ENCODE measurements around the gene UBQLN4. TPM values are rescaled to one million over a fixed set of nuclear protein-coding genes. Genes with fewer than 3 reads are reported as not detected.

The UBQLN4 gene
- total and polyA plus RNA-seq, 9 of the 15 experiments (the other 6 are each of a cell fraction or from before 2014, with no cell fraction given) = 13.5 to 65.5 (median 37.0) TPM

DNA sequence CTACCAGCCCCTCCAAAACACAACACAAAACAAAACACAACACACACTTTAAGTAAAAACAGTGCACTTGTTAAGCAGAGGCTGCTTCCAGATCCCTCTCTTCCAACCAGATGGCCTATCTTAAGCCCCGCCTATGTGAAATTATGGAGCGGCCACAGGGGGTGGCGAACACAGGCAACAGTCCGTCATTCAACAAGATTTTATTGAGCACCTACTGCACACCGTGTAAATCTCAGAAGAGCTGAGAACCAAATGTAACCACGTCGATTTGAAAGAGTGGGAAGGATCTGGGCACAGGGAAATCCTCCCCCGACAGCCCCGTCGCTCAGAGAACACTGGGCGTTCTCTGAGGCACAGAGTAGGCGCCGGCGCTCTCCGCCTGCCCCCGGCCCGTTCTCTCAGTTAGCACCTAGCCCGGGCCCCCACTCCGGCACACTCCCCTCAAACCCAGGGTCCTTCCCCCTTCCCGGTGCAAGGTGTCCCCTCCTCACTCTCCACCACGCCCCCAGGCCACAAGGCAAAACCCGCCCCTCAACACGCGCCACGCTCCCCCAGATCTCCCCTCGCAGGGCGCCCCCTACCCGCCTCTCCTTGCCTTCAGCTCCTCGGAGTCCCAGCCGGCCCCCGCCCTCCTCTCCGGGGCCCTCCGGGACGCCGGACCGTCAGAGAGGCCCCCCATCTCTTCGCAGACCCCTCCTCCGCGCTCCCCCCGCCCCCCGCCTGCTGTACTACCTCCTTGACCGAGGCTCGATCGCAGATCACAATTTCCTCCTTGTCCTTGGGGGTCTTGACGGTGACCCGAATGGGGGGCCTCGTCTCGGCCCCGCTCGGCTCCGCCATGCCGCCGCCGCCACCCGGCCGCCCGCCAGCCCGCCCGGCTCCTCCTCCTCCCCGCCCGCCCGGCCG lies 483 bp downstream of the UBQLN4 start (continued):
- no peak for TF ChIP-seq SMARCC2 (IDR thresholded peaks at IDR 0.05; ENCODE audit: low read depth)
- peak; percentile 39 for TF ChIP-seq L3MBTL2 (IDR thresholded peaks at IDR 0.05)
- no peak for TF ChIP-seq ZNF239 (CRISPR knock-in tag; IDR thresholded peaks at IDR 0.05)
- peak; percentile 42 for TF ChIP-seq PCBP1 (IDR thresholded peaks at IDR 0.05; ENCODE audit: low read depth, low read length, poor library complexity, severe bottlenecking)
- TF ChIP-seq, protein P1, sequence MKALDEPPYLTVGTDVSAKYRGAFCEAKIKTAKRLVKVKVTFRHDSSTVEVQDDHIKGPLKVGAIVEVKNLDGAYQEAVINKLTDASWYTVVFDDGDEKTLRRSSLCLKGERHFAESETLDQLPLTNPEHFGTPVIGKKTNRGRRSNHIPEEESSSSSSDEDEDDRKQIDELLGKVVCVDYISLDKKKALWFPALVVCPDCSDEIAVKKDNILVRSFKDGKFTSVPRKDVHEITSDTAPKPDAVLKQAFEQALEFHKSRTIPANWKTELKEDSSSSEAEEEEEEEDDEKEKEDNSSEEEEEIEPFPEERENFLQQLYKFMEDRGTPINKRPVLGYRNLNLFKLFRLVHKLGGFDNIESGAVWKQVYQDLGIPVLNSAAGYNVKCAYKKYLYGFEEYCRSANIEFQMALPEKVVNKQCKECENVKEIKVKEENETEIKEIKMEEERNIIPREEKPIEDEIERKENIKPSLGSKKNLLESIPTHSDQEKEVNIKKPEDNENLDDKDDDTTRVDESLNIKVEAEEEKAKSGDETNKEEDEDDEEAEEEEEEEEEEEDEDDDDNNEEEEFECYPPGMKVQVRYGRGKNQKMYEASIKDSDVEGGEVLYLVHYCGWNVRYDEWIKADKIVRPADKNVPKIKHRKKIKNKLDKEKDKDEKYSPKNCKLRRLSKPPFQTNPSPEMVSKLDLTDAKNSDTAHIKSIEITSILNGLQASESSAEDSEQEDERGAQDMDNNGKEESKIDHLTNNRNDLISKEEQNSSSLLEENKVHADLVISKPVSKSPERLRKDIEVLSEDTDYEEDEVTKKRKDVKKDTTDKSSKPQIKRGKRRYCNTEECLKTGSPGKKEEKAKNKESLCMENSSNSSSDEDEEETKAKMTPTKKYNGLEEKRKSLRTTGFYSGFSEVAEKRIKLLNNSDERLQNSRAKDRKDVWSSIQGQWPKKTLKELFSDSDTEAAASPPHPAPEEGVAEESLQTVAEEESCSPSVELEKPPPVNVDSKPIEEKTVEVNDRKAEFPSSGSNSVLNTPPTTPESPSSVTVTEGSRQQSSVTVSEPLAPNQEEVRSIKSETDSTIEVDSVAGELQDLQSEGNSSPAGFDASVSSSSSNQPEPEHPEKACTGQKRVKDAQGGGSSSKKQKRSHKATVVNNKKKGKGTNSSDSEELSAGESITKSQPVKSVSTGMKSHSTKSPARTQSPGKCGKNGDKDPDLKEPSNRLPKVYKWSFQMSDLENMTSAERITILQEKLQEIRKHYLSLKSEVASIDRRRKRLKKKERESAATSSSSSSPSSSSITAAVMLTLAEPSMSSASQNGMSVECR (CRISPR knock-in tag; IDR thresholded peaks at IDR 0.05) = 0 out of 2 replicates have a peak, but pooled peaks have one; percentile 35
- TF ChIP-seq SUPT5H (IDR thresholded peaks at IDR 0.05) = peak; percentile 35
- TF ChIP-seq, protein P2, sequence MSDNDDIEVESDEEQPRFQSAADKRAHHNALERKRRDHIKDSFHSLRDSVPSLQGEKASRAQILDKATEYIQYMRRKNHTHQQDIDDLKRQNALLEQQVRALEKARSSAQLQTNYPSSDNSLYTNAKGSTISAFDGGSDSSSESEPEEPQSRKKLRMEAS (CRISPR knock-in tag; IDR thresholded peaks at IDR 0.05) = peak; percentile 53; the same call in 1 of the 2 replicates
- TF ChIP-seq GATA2 (CRISPR knock-in tag; IDR thresholded peaks at IDR 0.05) = no peak
- no peak for TF ChIP-seq ZNF512 (tag; IDR thresholded peaks at IDR 0.05)
- TF ChIP-seq UBTF (IDR thresholded peaks at IDR 0.05; ENCODE audit: borderline replicate concordance in 1 of 2, low read depth in 2 of 2, low read length in 2 of 2) = peak in 1 of 2 experiments; percentile 17; a peak in 1 of 4 replicates
- no peak for TF ChIP-seq MTF1 (CRISPR knock-in tag; IDR thresholded peaks at IDR 0.05; ENCODE audit: borderline replicate concordance)
- TF ChIP-seq ZNF764 (CRISPR knock-in tag; IDR thresholded peaks at IDR 0.05; ENCODE audit: low read depth) = no peak
- TF ChIP-seq KDM1A (IDR thresholded peaks at IDR 0.05) = peak; percentile 64 to 67
- TF ChIP-seq FOXP1 (CRISPR knock-in tag; IDR thresholded peaks at IDR 0.05) = no peak
